ENCODE data around the gene BICDL1.

- TF ChIP-seq CTCF (IDR thresholded peaks at IDR 0.05) (no peak), POLR2A (IDR thresholded peaks at IDR 0.05) (no peak)
These were observed 11.5 kb downstream of the BICDL1 start for GRCh38 chr12:120000556-120000955.
